ENCODE measurements around the gene RGS6.

RGS6 gene

GRCh38 chr14:72501439-72501838, 569.2 kb downstream of the RGS6 start:
- no peak overlapping the region for H3K4me3 ChIP-seq (ENCODE audit: low read depth, low read length)
- no peak for DNase-seq (ENCODE audit: low read depth)
- no peak for TF ChIP-seq CTCF (IDR thresholded peaks at IDR 0.05; ENCODE audit: low read depth, low read length, missing control alignments)

DNA sequence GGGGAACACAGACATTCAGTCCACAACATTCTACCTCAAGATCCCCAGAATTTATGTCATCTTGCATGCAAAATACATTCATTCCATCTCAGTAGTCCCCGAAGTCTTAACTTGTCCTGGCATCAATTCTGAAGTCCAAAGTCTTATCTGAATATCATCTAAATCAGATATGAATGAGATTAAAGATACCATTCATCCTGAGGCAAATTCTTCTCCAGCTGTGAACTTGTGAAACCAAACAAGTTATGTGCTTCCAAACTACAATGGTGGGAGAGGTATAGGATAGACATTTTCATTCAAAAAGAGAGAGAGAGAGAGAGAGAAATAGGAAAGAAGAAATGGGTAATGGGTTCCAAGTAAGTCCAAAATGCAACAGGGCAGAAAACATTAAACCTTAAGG, 571.0 kb downstream of the RGS6 start:
- TF ChIP-seq CTCF (IDR thresholded peaks at IDR 0.05; ENCODE audit: low read depth, low read length, missing control alignments): no peak
- no peak overlapping the region for H3K4me3 ChIP-seq (ENCODE audit: low read depth, low read length)
- no peak for DNase-seq (ENCODE audit: low read depth)

DNA sequence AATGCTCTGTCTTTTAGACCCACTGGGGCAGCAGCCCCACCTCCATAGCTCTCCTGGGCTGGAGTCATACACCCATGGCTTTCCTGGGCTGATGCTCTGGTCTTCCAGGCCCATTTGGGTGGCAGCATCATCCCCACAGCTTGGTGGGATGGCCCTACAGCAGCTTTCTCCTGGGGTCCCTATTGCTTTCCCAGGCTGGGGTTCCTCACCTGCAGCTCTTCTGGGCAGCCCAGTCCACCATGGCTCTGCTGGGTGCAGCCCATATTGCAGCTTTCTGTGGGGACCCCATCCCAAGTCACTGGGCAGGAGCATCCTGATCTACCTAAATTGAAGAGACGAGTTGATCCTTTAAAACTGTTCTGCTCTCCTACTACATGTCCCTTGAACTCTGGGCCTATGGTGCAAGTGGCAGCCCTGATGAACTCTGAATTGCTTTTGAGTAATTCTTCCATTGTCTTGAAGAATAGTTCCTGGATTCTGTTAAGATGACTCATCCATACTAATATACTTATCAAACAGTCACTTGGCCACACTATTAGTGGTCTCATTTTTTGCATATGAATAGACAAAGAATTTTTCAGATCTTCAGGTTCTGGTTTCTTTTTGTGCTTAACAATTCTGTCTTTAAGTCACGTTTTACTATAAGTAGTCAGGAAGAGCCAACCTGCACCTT, 571.6 kb downstream of the RGS6 start:
- H3K4me3 ChIP-seq (ENCODE audit: low read depth, low read length): no peak overlapping the region
- no peak for DNase-seq (ENCODE audit: low read depth)
- no peak for TF ChIP-seq CTCF (IDR thresholded peaks at IDR 0.05; ENCODE audit: low read depth, low read length, missing control alignments)

GRCh38 chr14:72510566-72510965, 578.3 kb downstream of the RGS6 start:
- no peak for TF ChIP-seq CTCF (IDR thresholded peaks at IDR 0.05; ENCODE audit: low read depth, low read length, missing control alignments)
- no peak overlapping the region for H3K4me3 ChIP-seq (ENCODE audit: low read depth, low read length)
- no peak for DNase-seq (ENCODE audit: low read depth)

- TF ChIP-seq CTCF (IDR thresholded peaks at IDR 0.05; ENCODE audit: low read depth, low read length, missing control alignments): no peak
- H3K4me3 ChIP-seq (ENCODE audit: low read depth, low read length): no peak overlapping the region
- no peak for DNase-seq (ENCODE audit: low read depth)
Observed at GRCh38 chr14:72512281-72512680, 580.1 kb downstream of the RGS6 start.

GRCh38 chr14:72512925-72513324, 580.7 kb downstream of the RGS6 start:
- no peak for DNase-seq (ENCODE audit: low read depth)
- no peak for TF ChIP-seq CTCF (IDR thresholded peaks at IDR 0.05; ENCODE audit: low read depth, low read length, missing control alignments)
- no peak overlapping the region for H3K4me3 ChIP-seq (ENCODE audit: low read depth, low read length)

- H3K4me3 ChIP-seq (ENCODE audit: low read depth, low read length): no peak overlapping the region
- no peak for DNase-seq (ENCODE audit: low read depth)
- TF ChIP-seq CTCF (IDR thresholded peaks at IDR 0.05; ENCODE audit: low read depth, low read length, missing control alignments): no peak
Observed at GRCh38 chr14:72513346-72513745, 581.1 kb downstream of the RGS6 start.

All from GM12864 (cell line).